PFSK-1 (cell line): ENCODE data around the gene UCP2.

Experiments
- POLR2AphosphoS5 ChIP-seq: IDR thresholded peaks from 2 replicates; pipeline ENCODE4 v1.6.1; 2012; ENCODE audit warnings: low read depth, mild to moderate bottlenecking, control low read depth, low read length, moderate library complexity
- REST ChIP-seq, 2 experiments: IDR thresholded peaks; 2 replicates each; pipeline versions ENCODE4 v1.6.1 to v1.8.0; 2011 to 2012; ENCODE audit warnings: low read depth in 2 of 2, low read length in 2 of 2, control low read depth in 1 of 2, inconsistent platforms in 1 of 2, mild to moderate bottlenecking in 1 of 2, moderate library complexity in 1 of 2; ENCODE audit not compliant: insufficient read depth in 1 of 2
- SIN3A ChIP-seq: IDR thresholded peaks from 2 replicates; pipeline ENCODE4 v1.6.1; 2012; ENCODE audit warnings: mild to moderate bottlenecking, low read length, moderate library complexity, borderline replicate concordance; ENCODE audit not compliant: insufficient read depth
- TAF1 ChIP-seq: IDR thresholded peaks from 2 replicates; pipeline ENCODE4 v1.6.1; 2012; ENCODE audit warnings: low read length, control low read depth, borderline replicate concordance; ENCODE audit not compliant: insufficient read depth

GRCh38 chr11:73990730-73991129 is 8.1 kb upstream of the UCP2 start:
- TF ChIP-seq TAF1: no peak
- no peak for TF ChIP-seq POLR2AphosphoS5
- no peak for TF ChIP-seq REST (IDR thresholded peaks at IDR 0.05; ENCODE audit: insufficient read depth in 1 of 2, low read depth in 2 of 2, low read length in 2 of 2)
- no peak for TF ChIP-seq SIN3A
